ENCODE data around the gene RAX2. TPM values are rescaled to one million over a fixed set of nuclear protein-coding genes. Genes with fewer than 3 reads are reported as not detected.
"Not testable (repeated sequence)": the region's sequence is repeated elsewhere in the genome, so short reads cannot be mapped to it uniquely, and the experiment has no call there.

Gene RAX2
- polyA plus RNA-seq, 4 donors = 0.06 TPM; not detected in 3

DNA sequence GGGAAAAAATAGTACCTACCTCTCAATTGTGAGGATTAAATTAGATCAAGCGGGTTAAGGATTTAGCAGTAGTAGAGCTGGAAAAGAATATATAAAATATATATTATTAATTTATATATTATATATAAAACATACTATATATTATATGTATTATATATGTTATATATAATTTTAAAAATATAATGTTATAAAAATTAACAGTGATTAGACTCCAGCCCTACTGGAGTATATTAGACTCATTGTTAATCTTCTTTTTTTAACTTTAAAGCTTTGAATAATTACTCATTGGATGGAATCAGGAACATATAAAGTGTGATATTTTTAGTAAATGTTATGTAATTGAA, 9.9 kb downstream of the RAX2 start:
- DNase-seq (ENCODE audit: low read depth in 4 of 4, low spot score in 2 of 4) = no peak

- DNase-seq (ENCODE audit: low read depth in 4 of 4, low spot score in 2 of 4) = peak; percentile 59 to 83 (median 75)
Observed at GRCh38 chr19:3761382-3762129, 10.5 kb downstream of the RAX2 start, which contains the start of gene APBA3. Gene APBA3, minus strand, starts transcription at chr19:3761692. Its CDS starts 1,428 bp downstream, at chr19:3760264.

DNA sequence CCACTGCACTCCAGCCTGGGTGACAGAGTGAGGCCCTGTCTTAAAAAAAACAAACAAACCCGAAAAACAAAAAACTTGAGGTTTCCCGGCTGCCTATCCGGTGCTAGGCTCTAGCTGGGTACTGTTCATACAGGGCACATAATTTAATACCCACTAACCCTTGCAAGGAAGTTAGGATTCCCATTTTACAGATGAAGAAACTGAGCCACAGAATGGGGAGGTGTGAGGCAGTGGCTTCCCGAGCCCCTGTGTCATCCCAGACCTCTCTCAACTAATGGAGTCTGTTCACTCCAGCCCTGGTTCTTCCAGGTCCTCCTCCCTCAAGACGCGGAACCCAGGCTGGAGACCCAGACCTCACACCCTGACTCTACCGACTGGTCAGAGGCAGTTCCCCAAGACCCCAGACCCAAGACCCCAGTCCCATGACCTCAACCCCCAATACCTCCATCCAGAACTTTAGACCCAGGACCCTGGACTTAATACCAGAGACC, 11.1 kb downstream of the RAX2 start:
- DNase-seq (ENCODE audit: low read depth in 4 of 4, low spot score in 2 of 4) = no peak

GRCh38 chr19:3759482-3760254, 12.4 kb downstream of the RAX2 start:
- no peak for DNase-seq (ENCODE audit: low read depth in 4 of 4, low spot score in 2 of 4)

DNA sequence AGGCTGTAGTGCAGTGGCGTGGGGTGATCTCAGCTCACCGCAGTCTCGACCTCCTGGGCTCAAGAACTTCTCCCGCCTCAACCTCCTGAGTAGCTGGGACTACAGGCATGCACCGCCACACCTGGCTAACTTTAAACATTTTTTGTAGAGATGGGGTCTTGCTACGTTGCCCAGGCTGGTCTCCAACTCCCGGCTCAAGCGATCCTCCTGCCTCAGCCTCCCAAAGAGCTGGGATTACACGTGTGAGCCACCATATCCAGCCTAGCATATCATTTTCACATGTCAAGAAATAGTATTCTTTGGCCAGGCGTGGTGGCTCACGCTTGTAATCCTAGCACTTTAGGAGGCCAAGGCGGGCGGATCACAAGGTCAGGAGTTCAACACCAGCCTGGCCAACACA, 13.7 kb downstream of the RAX2 start:
- DNase-seq (ENCODE audit: low read depth in 4 of 4, low spot score in 2 of 4) = not testable (repeated sequence)

- not testable (repeated sequence) for DNase-seq (ENCODE audit: low read depth in 4 of 4, low spot score in 2 of 4)
Observed at GRCh38 chr19:3757705-3758104, 14.3 kb downstream of the RAX2 start.

GRCh38 chr19:3753631-3754410, 18.2 kb downstream of the RAX2 start:
- DNase-seq (ENCODE audit: low read depth in 4 of 4, low spot score in 2 of 4) = no peak

- DNase-seq (ENCODE audit: low read depth in 4 of 4, low spot score in 2 of 4) = no peak
Observed at GRCh38 chr19:3752492-3752891, 19.5 kb downstream of the RAX2 start.

DNA sequence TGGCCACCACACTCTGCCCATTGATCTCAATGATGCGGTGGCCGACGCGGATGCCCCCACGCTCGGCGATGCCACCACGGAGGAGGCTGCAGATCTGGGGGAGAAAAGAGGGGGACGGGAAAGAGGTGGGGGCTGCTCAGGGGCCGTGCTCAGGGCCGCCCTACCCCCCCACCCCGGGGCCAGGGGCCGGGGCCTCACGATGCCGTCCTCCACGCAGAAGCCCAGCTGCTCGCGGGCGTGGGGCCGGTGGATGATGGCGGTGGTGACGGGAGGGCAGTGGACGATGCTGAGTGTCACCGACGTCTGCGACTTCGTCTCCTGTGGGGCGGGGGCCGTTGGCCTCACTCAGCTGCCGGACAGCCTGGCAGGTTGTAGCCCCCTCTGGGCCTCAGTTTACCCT, 20.8 kb downstream of the RAX2 start:
- no peak for DNase-seq (ENCODE audit: low read depth in 4 of 4, low spot score in 2 of 4)

GRCh38 chr19:3750211-3750610, 21.8 kb downstream of the RAX2 start:
- no peak for DNase-seq (ENCODE audit: low read depth in 4 of 4, low spot score in 2 of 4)

- DNase-seq (ENCODE audit: low read depth in 4 of 4, low spot score in 2 of 4) = no peak
Observed at GRCh38 chr19:3748965-3749364, 23.1 kb downstream of the RAX2 start.

DNA sequence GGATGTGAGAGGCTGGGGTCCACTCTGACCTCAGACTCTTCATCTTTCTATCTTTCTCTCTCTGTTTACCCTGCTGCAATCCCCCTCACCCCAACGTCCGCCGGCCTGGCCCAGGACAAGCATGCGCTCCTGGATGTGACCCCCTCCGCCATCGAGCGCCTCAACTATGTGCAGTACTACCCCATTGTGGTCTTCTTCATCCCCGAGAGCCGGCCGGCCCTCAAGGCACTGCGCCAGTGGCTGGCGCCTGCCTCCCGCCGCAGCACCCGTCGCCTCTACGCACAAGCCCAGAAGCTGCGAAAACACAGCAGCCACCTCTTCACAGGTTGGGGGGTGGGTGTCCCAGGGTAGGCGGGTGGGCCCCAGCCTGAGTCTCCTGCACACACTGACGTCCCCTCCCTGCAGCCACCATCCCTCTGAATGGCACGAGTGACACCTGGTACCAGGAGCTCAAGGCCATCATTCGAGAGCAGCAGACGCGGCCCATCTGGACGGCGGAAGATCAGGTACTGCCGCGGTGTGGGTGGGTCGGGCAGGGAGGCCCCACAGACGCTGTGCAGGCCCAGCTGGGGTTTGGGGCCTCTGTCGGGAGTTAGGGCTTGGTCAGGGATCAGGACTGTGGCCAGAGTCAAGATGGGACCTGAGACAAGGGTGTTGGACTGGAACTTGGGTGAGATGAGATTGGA, 25.5 kb downstream of the RAX2 start:
- DNase-seq (ENCODE audit: low read depth in 4 of 4, low spot score in 2 of 4) = no peak

DNA sequence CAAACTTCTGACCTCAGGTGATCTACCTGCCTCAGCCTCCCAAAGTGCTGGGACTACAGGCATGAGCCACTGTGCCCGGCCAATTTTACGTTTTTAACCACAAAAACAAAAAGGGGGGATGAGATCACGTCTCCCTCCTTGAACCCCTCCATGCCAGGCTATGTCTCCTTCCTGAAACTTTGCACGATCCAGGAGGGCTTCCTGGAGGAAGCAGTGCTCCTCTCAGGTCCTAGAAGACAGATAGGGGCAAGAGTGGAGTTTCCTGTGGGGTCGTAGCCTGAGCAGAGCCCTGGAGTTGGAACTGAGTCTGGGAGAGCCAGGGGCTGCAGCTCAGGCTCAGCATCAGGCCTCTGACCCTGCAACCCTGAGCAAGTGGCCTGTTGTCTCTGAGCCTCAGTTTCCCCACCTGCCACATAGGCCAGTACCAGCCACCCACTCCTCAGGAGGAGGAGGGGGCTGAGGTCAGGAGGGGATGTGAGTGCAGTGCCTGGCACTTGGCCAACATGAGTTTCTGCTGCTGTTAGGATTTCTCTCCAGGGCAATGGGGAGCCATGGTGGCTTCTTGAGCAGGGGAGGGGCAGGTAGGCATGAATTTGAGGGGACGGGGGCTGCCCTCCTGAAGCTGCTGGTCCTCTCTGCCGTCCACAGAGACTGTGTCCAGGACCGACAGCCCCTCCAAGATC, 26.5 kb downstream of the RAX2 start:
- no peak for DNase-seq (ENCODE audit: low read depth in 4 of 4, low spot score in 2 of 4)

GRCh38 chr19:3743486-3743885, 28.5 kb downstream of the RAX2 start:
- DNase-seq (ENCODE audit: low read depth in 4 of 4, low spot score in 2 of 4) = no peak

- DNase-seq (ENCODE audit: low read depth in 4 of 4, low spot score in 2 of 4) = no peak
Observed at GRCh38 chr19:3740431-3740830, 31.6 kb downstream of the RAX2 start.

DNA sequence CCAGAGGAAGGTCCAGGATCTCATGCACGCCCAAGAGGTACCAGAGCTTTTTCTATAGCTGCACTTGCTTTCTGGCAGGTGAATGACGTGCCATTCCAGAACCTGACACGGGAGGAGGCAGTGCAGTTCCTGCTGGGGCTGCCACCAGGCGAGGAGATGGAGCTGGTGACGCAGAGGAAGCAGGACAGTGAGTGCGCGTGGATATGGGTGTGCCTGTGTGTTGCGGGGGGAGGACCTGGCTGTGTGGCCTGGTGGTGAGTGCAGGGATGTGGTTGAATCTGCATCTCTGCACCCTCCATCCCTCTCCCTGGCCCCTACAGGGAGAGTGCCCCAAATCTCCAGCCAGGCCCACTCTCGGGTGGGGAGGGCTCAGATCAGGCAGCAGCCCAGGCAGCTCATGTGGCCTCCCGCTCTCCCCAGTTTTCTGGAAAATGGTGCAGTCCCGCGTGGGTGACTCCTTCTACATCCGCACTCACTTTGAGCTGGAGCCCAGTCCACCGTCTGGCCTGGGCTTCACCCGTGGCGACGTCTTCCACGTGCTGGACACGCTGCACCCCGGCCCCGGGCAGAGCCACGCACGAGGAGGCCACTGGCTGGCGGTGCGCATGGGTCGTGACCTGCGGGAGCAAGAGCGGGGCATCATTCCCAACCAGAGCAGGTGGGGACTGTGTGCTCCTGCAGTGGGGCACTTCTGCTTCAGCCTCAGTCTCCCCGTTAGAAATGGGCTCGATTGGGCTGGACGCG, 33.4 kb downstream of the RAX2 start:
- DNase-seq (ENCODE audit: low read depth in 4 of 4, low spot score in 2 of 4) = no peak

DNA sequence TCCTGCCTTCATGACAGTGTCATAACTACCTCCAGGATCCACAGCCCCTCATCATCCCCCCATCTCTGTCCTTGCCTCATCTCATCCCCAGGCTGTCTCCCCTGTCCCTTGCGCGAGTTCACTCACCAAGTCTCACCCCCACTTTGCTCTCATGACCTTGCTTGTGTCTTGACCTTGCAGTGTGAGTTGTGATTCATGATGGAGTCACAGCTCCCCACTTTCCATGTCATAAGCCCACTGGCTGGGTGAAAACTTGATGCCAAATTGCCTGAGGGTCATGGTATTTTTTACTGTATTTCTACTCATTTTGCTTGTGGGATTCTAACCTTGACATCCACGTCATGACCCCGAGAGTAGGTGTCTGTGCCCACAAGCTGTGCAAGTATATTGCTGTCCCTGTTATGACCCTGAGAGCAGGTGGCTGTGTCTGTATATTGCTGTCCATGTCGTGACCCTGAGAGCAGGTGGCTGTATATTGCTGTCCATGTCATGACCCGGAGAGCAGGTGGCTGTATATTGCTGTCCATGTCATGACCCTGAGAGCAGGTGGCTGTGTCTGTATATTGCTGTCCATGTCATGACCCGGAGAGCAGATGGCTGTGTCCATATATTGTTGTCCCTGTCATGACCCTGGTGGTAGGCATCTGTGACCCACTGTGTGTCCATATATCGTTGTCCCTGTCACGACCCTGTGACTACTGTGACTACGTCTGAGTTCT, 34.4 kb downstream of the RAX2 start:
- no peak for DNase-seq (ENCODE audit: low read depth in 4 of 4, low spot score in 2 of 4)

- DNase-seq (ENCODE audit: low read depth in 4 of 4, low spot score in 2 of 4) = no peak
Observed at GRCh38 chr19:3736106-3736724, 35.8 kb downstream of the RAX2 start.
